22Rv1 (cell line): Measurements from ENCODE around the gene PSMA6.

Experiments used
- CTCF ChIP-seq: fragments of 450-650 bp; IDR thresholded peaks from 2 replicates; pipeline ENCODE4 v1.5.1; 2017; ENCODE audit warnings: mild to moderate bottlenecking
- ZFX ChIP-seq: fragments of 450-650 bp; IDR thresholded peaks from 2 replicates; pipeline ENCODE4 v1.6.1; 2017; ENCODE audit warnings: antibody characterized with exemption, borderline replicate concordance

DNA sequence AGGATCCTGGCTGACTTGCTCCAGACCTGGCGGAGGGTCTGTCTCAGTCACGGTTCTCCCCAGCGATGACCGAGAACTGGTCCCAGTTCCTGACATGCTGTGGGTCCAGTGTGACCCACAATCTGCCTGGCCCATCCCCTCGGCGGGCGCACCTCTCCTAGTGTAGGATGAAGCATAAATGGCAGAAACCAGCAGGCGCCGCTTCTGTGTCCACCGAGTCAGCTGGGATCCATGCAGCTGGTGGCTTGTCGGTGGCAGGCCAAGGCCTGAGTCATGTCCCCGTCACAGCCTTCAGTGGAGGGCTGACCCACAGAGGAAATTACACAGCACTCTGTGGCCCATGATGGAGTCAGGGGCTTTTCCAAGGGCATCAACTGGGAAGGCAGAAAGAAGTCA is 73.9 kb downstream of the PSMA6 start:
- TF ChIP-seq CTCF (no peak), ZFX (no peak)
